Erythroblast (primary cell): Measurements from ENCODE around the gene SH3D19.

Source experiments
- GATA1 ChIP-seq: IDR thresholded peaks from 2 replicates; pipeline ENCODE4 v1.6.1; 2011; ENCODE audit warnings: low read depth, mild to moderate bottlenecking, control low read depth, low read length, moderate library complexity
- POLR2A ChIP-seq: IDR thresholded peaks from 2 replicates; pipeline ENCODE4 v1.6.1; 2011; ENCODE audit warnings: mild to moderate bottlenecking, low read length

- TF ChIP-seq POLR2A: no peak
- TF ChIP-seq GATA1: no peak
Measured at GRCh38 chr4:151260526-151260925, 64.9 kb downstream of the SH3D19 start.
